Activated CD8-positive, alpha-beta T cell treated with anti-CD3 and anti-CD28 coated beads for 36 hours (primary cell): ENCODE results near the gene DENND5B. TPM values are rescaled to one million over a fixed set of nuclear protein-coding genes. Genes with fewer than 3 reads are reported as not detected.
A peak's percentile ranks its signal among the peaks of the same experiment; 100 is the strongest.

Source experiments
- ATAC-seq: fragments of 200-7000 bp; cut with Tn5 transposase; one replicate; pipeline ENCODE4 v1.10.0; 2021; ENCODE audit warnings: mild to moderate bottlenecking, moderate library complexity
- CTCF ChIA-PET: fragments of 350-600 bp; sonication (Branson Sonifier 250); formaldehyde crosslinking; loops from one replicate; lab custom pipeline; 2021; ENCODE audit warnings: antibody characterized with exemption; lab: Charles Lee
- POLR2A ChIA-PET: fragments of 350-600 bp; sonication (Branson Sonifier 250); formaldehyde crosslinking; loops from one replicate; lab custom pipeline; 2021; ENCODE audit warnings: antibody characterized with exemption; lab: Charles Lee
- DNase-seq: peaks from one replicate; pipeline ENCODE4 v3.0.0-alpha.2; 2020
- H3K27ac Mint-ChIP-seq: one replicate; pipeline ENCODE4 v1.8.0; 2021; ENCODE audit warnings: mild to moderate bottlenecking, mixed read lengths
- H3K27me3 Mint-ChIP-seq: one replicate; pipeline ENCODE4 v1.8.0; 2021; ENCODE audit warnings: mixed read lengths
- H3K36me3 Mint-ChIP-seq: one replicate; pipeline ENCODE4 v1.8.0; 2021; ENCODE audit warnings: low read depth, mixed read lengths
- H3K4me1 Mint-ChIP-seq: one replicate; pipeline ENCODE4 v1.8.0; 2021; ENCODE audit warnings: low read depth, mixed read lengths
- H3K4me3 Mint-ChIP-seq: one replicate; pipeline ENCODE4 v1.8.0; 2021; ENCODE audit warnings: mild to moderate bottlenecking, moderate library complexity, mixed read lengths
- H3K9me3 Mint-ChIP-seq: one replicate; pipeline ENCODE4 v1.8.0; 2021; ENCODE audit warnings: mixed read lengths
- intact Hi-C: fragments of 100-400 bp; cut with micrococcal nuclease; formaldehyde crosslinking; loops from one replicate; pipeline ENCODE4 v1.10.0; 2022
- total RNA-seq, 2 experiments: library from RNA; stranded (reverse); gene quantifications; one replicate each; pipeline ENCODE4 v1.2.3, GENCODE V29; 2021
- TF ChIP-seq, protein P1 (sequence below): fragments of 200-600 bp; IDR thresholded peaks from one replicate; pipeline ENCODE4 v1.8.0; 2022; ENCODE audit warnings: antibody characterized with exemption, mild to moderate bottlenecking

Gene DENND5B
- total RNA-seq, 2 experiments from 2014 or later: 0.31 to 0.43 TPM

GRCh38 chr12:31366104-31366621 is 224.8 kb downstream of the DENND5B start:
- TF ChIP-seq, protein P1, sequence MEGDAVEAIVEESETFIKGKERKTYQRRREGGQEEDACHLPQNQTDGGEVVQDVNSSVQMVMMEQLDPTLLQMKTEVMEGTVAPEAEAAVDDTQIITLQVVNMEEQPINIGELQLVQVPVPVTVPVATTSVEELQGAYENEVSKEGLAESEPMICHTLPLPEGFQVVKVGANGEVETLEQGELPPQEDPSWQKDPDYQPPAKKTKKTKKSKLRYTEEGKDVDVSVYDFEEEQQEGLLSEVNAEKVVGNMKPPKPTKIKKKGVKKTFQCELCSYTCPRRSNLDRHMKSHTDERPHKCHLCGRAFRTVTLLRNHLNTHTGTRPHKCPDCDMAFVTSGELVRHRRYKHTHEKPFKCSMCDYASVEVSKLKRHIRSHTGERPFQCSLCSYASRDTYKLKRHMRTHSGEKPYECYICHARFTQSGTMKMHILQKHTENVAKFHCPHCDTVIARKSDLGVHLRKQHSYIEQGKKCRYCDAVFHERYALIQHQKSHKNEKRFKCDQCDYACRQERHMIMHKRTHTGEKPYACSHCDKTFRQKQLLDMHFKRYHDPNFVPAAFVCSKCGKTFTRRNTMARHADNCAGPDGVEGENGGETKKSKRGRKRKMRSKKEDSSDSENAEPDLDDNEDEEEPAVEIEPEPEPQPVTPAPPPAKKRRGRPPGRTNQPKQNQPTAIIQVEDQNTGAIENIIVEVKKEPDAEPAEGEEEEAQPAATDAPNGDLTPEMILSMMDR: no peak
- Mint-ChIP-seq H3K4me1 (peaks cover 16% of the 10 kb centered on the region), H3K27ac (no peak overlapping the region), H3K36me3 (no peaks in the 10 kb centered on the region), H3K4me3 (no peak overlapping the region), H3K27me3 (no peaks in the 10 kb centered on the region), H3K9me3 (no peaks in the 10 kb centered on the region)
- DNase-seq (no peak), ATAC-seq (no peak)
- CTCF ChIA-PET: no interaction called here
- POLR2A ChIA-PET: no interaction called here
- intact Hi-C loops: no loop called here

DNA sequence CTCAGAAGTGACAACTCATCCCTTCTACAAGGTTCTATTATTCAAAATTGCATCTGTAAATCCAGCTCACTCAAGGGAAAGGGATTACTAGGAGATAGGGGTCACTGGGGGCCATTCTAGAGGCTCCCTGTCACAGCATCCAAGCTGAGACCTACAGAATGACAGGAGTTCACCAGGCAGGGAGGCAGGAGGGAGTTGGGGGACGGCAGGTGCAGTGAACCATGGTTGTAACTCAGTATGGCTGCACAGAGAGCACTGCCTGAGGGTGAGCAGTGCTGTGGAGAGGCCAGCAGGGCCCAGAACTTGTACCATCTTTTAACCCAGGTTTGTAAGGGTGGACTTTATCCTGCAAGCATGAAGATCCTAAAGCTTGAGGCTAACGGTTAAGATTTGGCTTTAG is 227.1 kb downstream of the DENND5B start:
- DNase-seq: no peak
- Mint-ChIP-seq H3K9me3 (no peaks in the 10 kb centered on the region), H3K27me3 (no peaks in the 10 kb centered on the region), H3K27ac (no peak overlapping the region), H3K36me3 (no peaks in the 10 kb centered on the region), H3K4me3 (no peak overlapping the region), H3K4me1 (peaks cover 16% of the 10 kb centered on the region)
- CTCF ChIA-PET: interaction anchor here (1.1 to 1.7 kb wide), 4 partner anchors 13 to 156 kb away, joined by 3 to 5 read pairs (median 4); no protein-coding TSS in a partner anchor
- intact Hi-C loops: no loop called here
- no peak for ATAC-seq
- TF ChIP-seq, protein P1: no peak
- POLR2A ChIA-PET: no interaction called here

- peaks cover 16% of the 10 kb centered on the region for H3K4me1 Mint-ChIP-seq
These were observed 227.5 kb downstream of the DENND5B start for GRCh38 chr12:31363416-31363809.

DNA sequence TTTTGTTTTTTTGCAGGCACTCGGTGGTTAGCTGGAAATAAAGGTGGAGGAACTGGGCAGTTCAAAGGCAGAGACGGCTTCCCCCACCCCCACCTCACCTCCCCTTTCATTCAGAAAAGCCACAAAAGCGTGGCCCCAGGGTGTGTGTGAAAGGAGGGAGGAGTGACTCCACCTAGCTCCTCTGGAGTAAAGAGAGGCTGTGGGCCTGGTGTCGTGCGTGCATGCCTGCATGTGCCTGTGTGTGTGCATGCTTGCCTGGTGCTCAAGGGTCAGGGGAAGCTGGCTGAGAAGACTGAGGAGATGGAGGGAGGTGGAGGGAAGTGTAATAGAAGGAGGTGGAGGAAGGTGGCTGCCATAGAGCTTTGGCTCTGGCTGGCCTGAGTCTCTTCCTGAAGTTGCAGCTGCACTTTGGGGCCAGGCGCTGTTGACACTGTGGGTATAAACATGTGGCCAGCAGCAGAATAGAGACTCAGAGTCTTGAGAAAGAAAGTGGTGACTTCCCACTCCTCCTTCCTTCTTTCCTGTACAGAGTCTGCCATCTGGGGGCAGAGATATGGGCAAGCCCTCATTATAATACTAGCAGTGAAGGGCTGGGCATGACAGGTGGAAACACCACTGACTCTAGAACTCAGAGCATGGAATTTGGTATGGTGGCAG is 228.0 kb downstream of the DENND5B start:
- Mint-ChIP-seq H3K9me3 (no peaks in the 10 kb centered on the region), H3K4me1 (peaks cover 16% of the 10 kb centered on the region), H3K36me3 (no peaks in the 10 kb centered on the region), H3K4me3 (peak overlapping the region; percentile 48), H3K27me3 (no peaks in the 10 kb centered on the region), H3K27ac (peak overlapping the region; percentile 88)
- ATAC-seq: peak; percentile 87
- ChIA-PET CTCF (interaction anchor here (0.7 to 2.8 kb wide), 9 partner anchors 12 to 155 kb away, joined by 3 to 9 read pairs (median 3); no protein-coding TSS in a partner anchor), POLR2A (interaction anchor here (0.6 to 1.6 kb wide), 2 partner anchors 36 to 66 kb away, joined by 3 to 8 read pairs; partner anchors contain the start of gene SINHCAF)
- TF ChIP-seq, protein P1: no peak
- DNase-seq: peak; percentile 70
- intact Hi-C loops: no loop called here

More at GRCh38 chr12:31363416-31363809, 227.5 kb downstream of the DENND5B start:
- TF ChIP-seq, protein P1: no peak
- DNase-seq (no peak), ATAC-seq (no peak)
- ChIA-PET POLR2A (no interaction called here), CTCF (interaction anchor here (1.1 to 2.8 kb wide), 5 partner anchors 13 to 155 kb away, joined by 3 to 9 read pairs (median 4); no protein-coding TSS in a partner anchor)
- peak overlapping the region; percentile 88 for H3K27ac Mint-ChIP-seq
- intact Hi-C loops: no loop called here
- H3K9me3 Mint-ChIP-seq: no peaks in the 10 kb centered on the region
- no peak overlapping the region for H3K4me3 Mint-ChIP-seq
- no peaks in the 10 kb centered on the region for H3K27me3 Mint-ChIP-seq
- H3K36me3 Mint-ChIP-seq: no peaks in the 10 kb centered on the region
